Endothelial cell of umbilical vein (primary cell): ENCODE data around the gene TBC1D5. TPM values are rescaled to one million over a fixed set of nuclear protein-coding genes. Genes with fewer than 3 reads are reported as not detected.

Source experiments
- BruUV-seq: library from RNA; stranded (reverse); fragments of 400-500 nt; replicated peaks from 2 replicates; lab custom pipeline; 2021; lab: Mats Ljungman, UMichigan
- CTCF ChIA-PET: fragments of 300-600, 350-600 bp; sonication (Branson Sonifier 250); formaldehyde crosslinking; loops from one replicate; lab custom pipeline; 2021; ENCODE audit warnings: antibody characterized with exemption, inconsistent platforms; lab: Charles Lee
- POLR2A ChIA-PET: fragments of 300-600, 350-600 bp; sonication (Branson Sonifier 250); formaldehyde crosslinking; loops from one replicate; lab custom pipeline; 2021; ENCODE audit warnings: antibody characterized with exemption, inconsistent platforms; lab: Charles Lee
- DNase-seq: peaks from one replicate; pipeline ENCODE4 v3.0.0-alpha.2; 2011; ENCODE audit warnings: low read depth, low spot score
- FAIRE-seq: peaks from 2 replicates; lab custom pipeline; 2011; peaks lifted over from hg19 to GRCh38; lab: Jason Lieb, UNC
- H2AFZ ChIP-seq: 2 replicates; pipeline ENCODE4 v1.6.0; 2012; ENCODE audit warnings: low read depth, low read length, control low read depth, inconsistent platforms
- H3K27ac ChIP-seq: 2 replicates; pipeline ENCODE4 v1.5.1; 2011; ENCODE audit warnings: low read depth, mild to moderate bottlenecking, control low read depth, low read length, moderate library complexity; ENCODE audit not compliant: insufficient read depth
- H3K27me3 ChIP-seq, 2 experiments: 2 replicates each; pipeline versions ENCODE4 v1.6.0 to v1.6.1; 2011; ENCODE audit warnings: low read length in 2 of 2, mixed read lengths in 1 of 2; ENCODE audit not compliant: control insufficient read depth in 2 of 2, insufficient read depth in 2 of 2
- H3K36me3 ChIP-seq, 2 experiments: 2 replicates in 1 of 2; 3 replicates in 1 of 2; pipeline ENCODE4 v1.5.1; 2011; ENCODE audit warnings: low read length in 2 of 2, mild to moderate bottlenecking in 1 of 2, moderate library complexity in 1 of 2; ENCODE audit not compliant: control insufficient read depth in 2 of 2, insufficient read depth in 2 of 2; ENCODE audit errors: extremely low read depth in 1 of 2
- H3K4me1 ChIP-seq: 3 replicates; pipeline ENCODE4 v1.5.1; 2011; ENCODE audit warnings: mild to moderate bottlenecking, low read length; ENCODE audit not compliant: control insufficient read depth, insufficient read depth; ENCODE audit errors: extremely low read depth
- H3K4me2 ChIP-seq: 2 replicates; pipeline ENCODE4 v1.6.1; 2011; ENCODE audit warnings: low read length, control low read depth, mixed read lengths; ENCODE audit not compliant: insufficient read depth
- H3K4me3 ChIP-seq, 3 experiments: fragments of 200-600 bp in 1 of 3; sonication (generic), shearing (Covaris generic) in 1 of 3; replicated peaks in 1 of 3; 2 replicates each; pipeline ENCODE4 v1.5.1; 2011 to 2016; ENCODE audit warnings: control low read depth in 3 of 3, low read length in 3 of 3, mild to moderate bottlenecking in 2 of 3, inconsistent platforms in 1 of 3, low read depth in 1 of 3, moderate library complexity in 1 of 3; ENCODE audit not compliant: insufficient read depth in 1 of 3
- H3K79me2 ChIP-seq: 2 replicates; pipeline ENCODE4 v1.6.0; 2012; ENCODE audit warnings: low read length, inconsistent platforms; ENCODE audit not compliant: control insufficient read depth, insufficient read depth
- H3K9ac ChIP-seq: replicated peaks from 2 replicates; pipeline ENCODE3; 2011; ENCODE audit warnings: low read length, control low read depth; ENCODE audit not compliant: insufficient read depth; ENCODE audit errors: extremely low read depth
- H3K9me1 ChIP-seq: replicated peaks from 3 replicates; pipeline ENCODE4 v1.6.0; 2011; ENCODE audit warnings: mild to moderate bottlenecking, low read length; ENCODE audit not compliant: control insufficient read depth, insufficient read depth; ENCODE audit errors: extremely low read depth
- H3K9me3 ChIP-seq: replicated peaks from 2 replicates; pipeline ENCODE4 v1.5.1; 2012; ENCODE audit warnings: low read length, inconsistent platforms; ENCODE audit not compliant: control insufficient read depth, insufficient read depth
- H4K20me1 ChIP-seq: replicated peaks from 2 replicates; pipeline ENCODE3; 2011; ENCODE audit warnings: mild to moderate bottlenecking, low read length; ENCODE audit not compliant: control insufficient read depth, insufficient read depth; ENCODE audit errors: extremely low read depth
- CTCF ChIP-seq, 2 donors: IDR thresholded peaks; 1 replicate in 1 of 2; 2 replicates in 1 of 2; pipeline ENCODE4 v1.5.1; 2011; ENCODE audit warnings: low read length in 2 of 2, mild to moderate bottlenecking in 2 of 2, moderate library complexity in 2 of 2, control low read depth in 1 of 2, inconsistent platforms in 1 of 2, low read depth in 1 of 2; ENCODE audit not compliant: insufficient read depth in 1 of 2; ENCODE audit errors: extremely low read depth in 1 of 2
- FOS ChIP-seq: IDR thresholded peaks from 2 replicates; pipeline ENCODE4 v1.6.1; 2011; ENCODE audit warnings: mild to moderate bottlenecking, low read length, moderate library complexity, borderline replicate concordance; ENCODE audit not compliant: insufficient read depth
- GATA2 ChIP-seq: IDR thresholded peaks from 2 replicates; pipeline ENCODE4 v1.7.0; 2011; ENCODE audit warnings: low read depth, mild to moderate bottlenecking, moderate library complexity, mixed read lengths, low read length; ENCODE audit not compliant: insufficient read length, insufficient read depth
- JUN ChIP-seq: IDR thresholded peaks from 2 replicates; pipeline ENCODE4 v1.6.1; 2011; ENCODE audit warnings: borderline replicate concordance, low read depth; ENCODE audit not compliant: insufficient read length, insufficient read depth
- MAX ChIP-seq: IDR thresholded peaks from 2 replicates; pipeline ENCODE4 v1.6.1; 2011; ENCODE audit not compliant: insufficient read depth, insufficient read length
- POLR2A ChIP-seq: IDR thresholded peaks from 2 replicates; pipeline ENCODE4 v1.6.1; 2012; ENCODE audit warnings: low read depth, mild to moderate bottlenecking, control low read depth, low read length
- POLR2AphosphoS5 ChIP-seq: IDR thresholded peaks from 2 replicates; pipeline ENCODE4 v1.6.1; 2012; ENCODE audit warnings: low read depth, mild to moderate bottlenecking, control low read depth, low read length, moderate library complexity; ENCODE audit not compliant: insufficient read depth
- dilution Hi-C: fragments of 300-500 bp; cut with MboI; formaldehyde crosslinking; loops from one replicate; pipeline ENCODE4 v1.15.0; 2019; ENCODE audit warnings: low sequenced_read_pairs; ENCODE audit not compliant: extremely low pct_ligation_motif_present
- intact Hi-C: fragments of 100-400 bp; cut with micrococcal nuclease; formaldehyde crosslinking; loops from one replicate; pipeline ENCODE4 v1.10.0; 2022
- polyA plus RNA-seq, 4 experiments: library from polyadenylated mRNA; depleted of rRNA in 3 of 4; stranded (reverse) in 3 of 4; unstranded in 1 of 4; fragments of >200 nt; gene quantifications; 2 replicates each; pipeline versions ENCODE4 v1.2.1 to v1.2.3, GENCODE V29; 2011 to 2012; ENCODE audit warnings: missing spikeins in 1 of 4
- total RNA-seq: library from RNA; stranded (reverse); gene quantifications from 2 replicates; pipeline ENCODE4 v1.2.3, GENCODE V29; 2021

TBC1D5 gene
- total and polyA plus RNA-seq, 2 donors (not counting 3 experiments of a cell fraction or from before 2014, with no cell fraction given): 17.5 to 44.7 TPM

- no peaks in the 10 kb centered on the region for H3K9me1 ChIP-seq
- H3K36me3 ChIP-seq: no peaks in the 10 kb centered on the region
- peaks cover 25% of the 10 kb centered on the region for H3K79me2 ChIP-seq
- peak; percentile 58 for TF ChIP-seq POLR2A
- TF ChIP-seq POLR2AphosphoS5: peak; percentile 5
- peak; percentile 11 for TF ChIP-seq FOS
- TF ChIP-seq GATA2: no peak
- peak overlapping the region; percentile 81 for H3K27ac ChIP-seq
- H4K20me1 ChIP-seq: no peaks in the 10 kb centered on the region
- peak overlapping the region; percentile 79 for H3K4me2 ChIP-seq
- H2AFZ ChIP-seq: peak overlapping the region; percentile 70
- H3K27me3 ChIP-seq: no peaks in the 10 kb centered on the region
- H3K9me3 ChIP-seq: no peaks in the 10 kb centered on the region
- ChIA-PET POLR2A (interaction anchor here (0.6 to 1.2 kb wide), 3 partner anchors 15 to 280 kb away, joined by 3 to 13 read pairs (median 3); no protein-coding TSS in a partner anchor), CTCF (interaction anchor here (0.7 to 3.0 kb wide), 9 partner anchors 12 to 198 kb away, joined by 3 to 48 read pairs (median 4); no protein-coding TSS in a partner anchor)
- peak overlapping the region; percentile 4 to 92 (median 65) for H3K4me3 ChIP-seq
- H3K9ac ChIP-seq: peak overlapping the region; percentile 74
- no peak for DNase-seq
- FAIRE-seq: peak; percentile 83
- BruUV-seq: TSS peak; percentile 70
- dilution Hi-C loops (no loop called here), intact Hi-C loops (loop anchor here (1.0 kb wide), 3 partner anchors 98 to 108 kb away; no protein-coding TSS in a partner anchor)
- peaks cover 27% of the 10 kb centered on the region for H3K4me1 ChIP-seq
Observed at GRCh38 chr3:17742880-17743657, 638 bp upstream of the TBC1D5 start.

GRCh38 chr3:17741621-17742101 lies 770 bp downstream of the TBC1D5 start:
- H3K27me3 ChIP-seq: no peaks in the 10 kb centered on the region
- H3K9me3 ChIP-seq: no peaks in the 10 kb centered on the region
- H3K4me1 ChIP-seq: peaks cover 27% of the 10 kb centered on the region
- H2AFZ ChIP-seq: peak overlapping the region; percentile 73
- H3K9ac ChIP-seq: peak overlapping the region; percentile 74
- H3K4me2 ChIP-seq: peak overlapping the region; percentile 99
- no peak for FAIRE-seq
- ChIA-PET CTCF (interaction anchor here (1.6 to 3.0 kb wide), 2 partner anchors 96 to 99 kb away, joined by 4 to 48 read pairs; no protein-coding TSS in a partner anchor), POLR2A (interaction anchor here (0.6 kb wide), 1 partner anchor 907 kb away, joined by 3 read pairs; no protein-coding TSS in a partner anchor)
- intact Hi-C loops (loop anchor here (1.0 kb wide), 3 partner anchors 96 to 106 kb away; no protein-coding TSS in a partner anchor), dilution Hi-C loops (no loop called here)
- H3K27ac ChIP-seq: peak overlapping the region; percentile 81
- H3K36me3 ChIP-seq: no peaks in the 10 kb centered on the region
- DNase-seq: no peak
- peak overlapping the region; percentile 57 to 92 (median 72) for H3K4me3 ChIP-seq
- TF ChIP-seq FOS (no peak), POLR2A (no peak), CTCF (IDR thresholded peaks at IDR 0.05; ENCODE audit: extremely low read depth in 1 of 2, insufficient read depth in 1 of 2, low read depth in 1 of 2, low read length in 2 of 2) (no peak), JUN (no peak), MAX (no peak), GATA2 (no peak), POLR2AphosphoS5 (no peak)
- H3K79me2 ChIP-seq: peaks cover 25% of the 10 kb centered on the region
- no peaks in the 10 kb centered on the region for H3K9me1 ChIP-seq
- BruUV-seq: no TSS peak
- no peaks in the 10 kb centered on the region for H4K20me1 ChIP-seq
